ENCODE results near the gene NTMT1. TPM values are rescaled to one million over a fixed set of nuclear protein-coding genes. Genes with fewer than 3 reads are reported as not detected.

NTMT1 gene
- total and polyA plus RNA-seq, 2 experiments from 2014 or later: 20.8 to 81.4 TPM

GRCh38 chr9:129595311-129595741 is 30.6 kb upstream of the NTMT1 start:
- no peak overlapping the region for H3K4me2 ChIP-seq
- 86% methylated on average over 5 of the region's 5 CpGs for WGBS (ENCODE audit: low lambda C conversion rate, missing lambda C conversion rate)
- no peaks in the 10 kb centered on the region for H3K36me3 ChIP-seq (replicated peaks; ENCODE audit: insufficient read depth, low read depth)
- H3K4me3 ChIP-seq: no peak overlapping the region
- peak overlapping the region; percentile 0 for H3K27ac ChIP-seq
- TF ChIP-seq EZH2phosphoT487 (IDR thresholded peaks at IDR 0.05; ENCODE audit: low read depth, severe bottlenecking, unreplicated experiment) (no peak), EZH2 (IDR thresholded peaks at IDR 0.05; ENCODE audit: borderline replicate concordance) (no peak), CTCF (IDR thresholded peaks at IDR 0.05; ENCODE audit: poor library complexity) (no peak)
- no peaks in the 10 kb centered on the region for H3K9me3 ChIP-seq (ENCODE audit: low read depth)
- H3K79me2 ChIP-seq: no peaks in the 10 kb centered on the region
- no peak overlapping the region for H2AFZ ChIP-seq
- H3K4me1 ChIP-seq (ENCODE audit: insufficient read depth): peaks cover 24% of the 10 kb centered on the region
- no peaks in the 10 kb centered on the region for H4K20me1 ChIP-seq (ENCODE audit: insufficient read depth, poor library complexity, severe bottlenecking)
- no peaks in the 10 kb centered on the region for H3K27me3 ChIP-seq
- no peaks in the 10 kb centered on the region for H3K9me2 ChIP-seq (replicated peaks; ENCODE audit: insufficient read depth)
- DNase-seq (ENCODE audit: low spot score): no peak

- Histone ChIP-seq H3K9me3 (ENCODE audit: low read depth) (no peaks in the 10 kb centered on the region), H3K4me1 (ENCODE audit: insufficient read depth) (peaks cover 24% of the 10 kb centered on the region), H3K27ac (peak overlapping the region; percentile 88), H2AFZ (no peak overlapping the region), H3K36me3 (replicated peaks; ENCODE audit: insufficient read depth, low read depth) (no peaks in the 10 kb centered on the region), H3K27me3 (no peaks in the 10 kb centered on the region), H3K4me2 (peak overlapping the region; percentile 89), H4K20me1 (ENCODE audit: insufficient read depth, poor library complexity, severe bottlenecking) (no peaks in the 10 kb centered on the region), H3K79me2 (no peaks in the 10 kb centered on the region), H3K9me2 (replicated peaks; ENCODE audit: insufficient read depth) (no peaks in the 10 kb centered on the region), H3K4me3 (no peak overlapping the region)
- 75% methylated on average over 6 of the region's 6 CpGs for WGBS (ENCODE audit: low lambda C conversion rate, missing lambda C conversion rate)
- TF ChIP-seq CTCF (IDR thresholded peaks at IDR 0.05; ENCODE audit: poor library complexity): no peak
- no peak for TF ChIP-seq EZH2phosphoT487 (IDR thresholded peaks at IDR 0.05; ENCODE audit: low read depth, severe bottlenecking, unreplicated experiment)
- TF ChIP-seq EZH2 (IDR thresholded peaks at IDR 0.05; ENCODE audit: borderline replicate concordance): no peak
- no peak for DNase-seq (ENCODE audit: low spot score)
Measured at GRCh38 chr9:129595903-129596540, 29.9 kb upstream of the NTMT1 start.

GRCh38 chr9:129596541-129597331 is 29.2 kb upstream of the NTMT1 start:
- Histone ChIP-seq H3K27ac (peak overlapping the region; percentile 88), H3K27me3 (no peaks in the 10 kb centered on the region), H4K20me1 (ENCODE audit: insufficient read depth, poor library complexity, severe bottlenecking) (no peaks in the 10 kb centered on the region), H3K9me2 (replicated peaks; ENCODE audit: insufficient read depth) (no peaks in the 10 kb centered on the region), H3K79me2 (no peaks in the 10 kb centered on the region), H3K36me3 (replicated peaks; ENCODE audit: insufficient read depth, low read depth) (no peaks in the 10 kb centered on the region), H3K4me3 (peak overlapping the region; percentile 22), H2AFZ (peak overlapping the region; percentile 36), H3K4me2 (peak overlapping the region; percentile 89), H3K9me3 (ENCODE audit: low read depth) (no peaks in the 10 kb centered on the region), H3K4me1 (ENCODE audit: insufficient read depth) (peaks cover 24% of the 10 kb centered on the region)
- no peak for TF ChIP-seq EZH2 (IDR thresholded peaks at IDR 0.05; ENCODE audit: borderline replicate concordance)
- TF ChIP-seq EZH2phosphoT487 (IDR thresholded peaks at IDR 0.05; ENCODE audit: low read depth, severe bottlenecking, unreplicated experiment): no peak
- WGBS (ENCODE audit: low lambda C conversion rate, missing lambda C conversion rate): 11% methylated on average over 16 of the region's 33 CpGs
- peak; percentile 80 for DNase-seq (ENCODE audit: low spot score)

Data from hepatocyte (in vitro differentiated cells).